ENCODE measurements around the gene KCNN3. TPM values are rescaled to one million over a fixed set of nuclear protein-coding genes. Genes with fewer than 3 reads are reported as not detected.
A peak's percentile ranks its signal among the peaks of the same experiment; 100 is the strongest.

KCNN3 gene
- total RNA-seq, 1 donor: not detected

DNA sequence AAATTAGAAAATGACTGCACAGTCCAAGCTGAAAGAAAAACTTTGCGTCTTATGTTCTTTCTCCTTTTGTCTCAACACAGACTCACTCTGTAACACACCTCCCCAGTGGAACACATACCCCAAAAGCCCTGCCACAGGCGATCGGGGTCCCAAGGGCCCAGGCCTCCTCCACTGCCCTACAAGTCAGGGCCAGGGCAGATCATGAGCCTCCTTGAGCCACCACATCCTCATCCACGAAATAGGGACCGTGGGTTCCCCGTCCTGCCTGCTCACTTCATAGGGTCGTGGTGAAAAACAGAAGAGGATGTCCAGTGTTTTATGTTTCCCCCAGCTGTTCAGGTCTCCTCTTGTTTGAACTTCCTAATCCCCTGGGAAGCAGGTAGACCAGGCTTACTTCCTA, 116.7 kb downstream of the KCNN3 start:
- no peak for DNase-seq (ENCODE audit: low read depth)
- TF ChIP-seq, protein P1, sequence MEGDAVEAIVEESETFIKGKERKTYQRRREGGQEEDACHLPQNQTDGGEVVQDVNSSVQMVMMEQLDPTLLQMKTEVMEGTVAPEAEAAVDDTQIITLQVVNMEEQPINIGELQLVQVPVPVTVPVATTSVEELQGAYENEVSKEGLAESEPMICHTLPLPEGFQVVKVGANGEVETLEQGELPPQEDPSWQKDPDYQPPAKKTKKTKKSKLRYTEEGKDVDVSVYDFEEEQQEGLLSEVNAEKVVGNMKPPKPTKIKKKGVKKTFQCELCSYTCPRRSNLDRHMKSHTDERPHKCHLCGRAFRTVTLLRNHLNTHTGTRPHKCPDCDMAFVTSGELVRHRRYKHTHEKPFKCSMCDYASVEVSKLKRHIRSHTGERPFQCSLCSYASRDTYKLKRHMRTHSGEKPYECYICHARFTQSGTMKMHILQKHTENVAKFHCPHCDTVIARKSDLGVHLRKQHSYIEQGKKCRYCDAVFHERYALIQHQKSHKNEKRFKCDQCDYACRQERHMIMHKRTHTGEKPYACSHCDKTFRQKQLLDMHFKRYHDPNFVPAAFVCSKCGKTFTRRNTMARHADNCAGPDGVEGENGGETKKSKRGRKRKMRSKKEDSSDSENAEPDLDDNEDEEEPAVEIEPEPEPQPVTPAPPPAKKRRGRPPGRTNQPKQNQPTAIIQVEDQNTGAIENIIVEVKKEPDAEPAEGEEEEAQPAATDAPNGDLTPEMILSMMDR (IDR thresholded peaks at IDR 0.05; ENCODE audit: insufficient read depth, low read depth, low read length): no peak
- H3K4me3 ChIP-seq (ENCODE audit: low read depth, low read length): no peak overlapping the region

GRCh38 chr1:154752273-154753030, 117.6 kb downstream of the KCNN3 start:
- no peak overlapping the region for H3K4me3 ChIP-seq (ENCODE audit: low read depth, low read length)
- no peak for DNase-seq (ENCODE audit: low read depth)
- TF ChIP-seq, protein P1 (IDR thresholded peaks at IDR 0.05; ENCODE audit: insufficient read depth, low read depth, low read length): no peak

- TF ChIP-seq, protein P1 (IDR thresholded peaks at IDR 0.05; ENCODE audit: insufficient read depth, low read depth, low read length): no peak
- DNase-seq (ENCODE audit: low read depth): no peak
Observed at GRCh38 chr1:154751690-154752089, 118.4 kb downstream of the KCNN3 start.

GRCh38 chr1:154750681-154751665, 119.1 kb downstream of the KCNN3 start:
- TF ChIP-seq, protein P1 (IDR thresholded peaks at IDR 0.05; ENCODE audit: insufficient read depth, low read depth, low read length): no peak
- DNase-seq (ENCODE audit: low read depth): no peak
- no peak overlapping the region for H3K4me3 ChIP-seq (ENCODE audit: low read depth, low read length)

More at GRCh38 chr1:154751690-154752089, 118.4 kb downstream of the KCNN3 start:
- H3K4me3 ChIP-seq (ENCODE audit: low read depth, low read length): no peak overlapping the region

DNA sequence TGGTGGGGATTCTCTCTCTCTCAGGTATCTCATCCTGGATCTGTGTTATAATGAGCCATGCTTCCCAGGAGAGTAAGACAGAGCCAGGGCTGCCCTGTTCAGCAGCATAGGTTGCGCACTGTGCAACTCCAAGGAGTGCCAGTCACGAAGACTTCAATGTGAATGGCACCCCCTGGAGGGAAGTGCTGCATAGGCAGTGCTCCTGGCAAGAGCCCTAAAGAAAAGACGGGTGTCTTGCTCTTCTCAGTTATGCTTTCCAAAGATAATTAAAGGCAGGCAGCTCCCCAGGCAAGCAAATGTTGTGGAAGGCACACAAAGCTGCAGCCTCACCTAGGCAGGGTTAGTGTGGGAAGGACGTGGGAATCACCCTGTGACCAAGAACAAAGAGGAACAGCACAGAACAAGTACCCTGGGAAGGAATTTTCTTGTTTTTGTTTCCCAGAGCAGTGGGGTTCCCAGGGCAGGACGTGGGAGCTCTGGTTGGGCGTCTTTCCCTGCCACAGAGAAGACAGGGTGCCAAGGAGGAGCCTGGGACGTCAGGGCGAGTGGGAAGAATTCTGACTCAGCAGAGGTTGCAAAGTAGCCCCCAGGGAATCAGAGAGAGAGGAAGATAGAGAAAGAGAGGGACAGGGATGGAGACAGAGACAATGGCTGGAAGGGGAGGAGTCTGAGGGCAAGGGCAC, 120.9 kb downstream of the KCNN3 start:
- DNase-seq (ENCODE audit: low read depth): no peak
- TF ChIP-seq, protein P1 (IDR thresholded peaks at IDR 0.05; ENCODE audit: insufficient read depth, low read depth, low read length): peak; percentile 41
- H3K4me3 ChIP-seq (ENCODE audit: low read depth, low read length): no peak overlapping the region

- TF ChIP-seq, protein P1 (IDR thresholded peaks at IDR 0.05; ENCODE audit: insufficient read depth, low read depth, low read length): no peak
- H3K4me3 ChIP-seq (ENCODE audit: low read depth, low read length): no peak overlapping the region
- no peak for DNase-seq (ENCODE audit: low read depth)
Observed at GRCh38 chr1:154748405-154748775, 121.7 kb downstream of the KCNN3 start.
